KG1 (cell line): ENCODE results near the gene ACY1.

Source experiments
- DNase-seq: peaks from one replicate; lab custom pipeline; 2025; lab: John Stamatoyannopoulos, UW

The ACY1 gene

DNA sequence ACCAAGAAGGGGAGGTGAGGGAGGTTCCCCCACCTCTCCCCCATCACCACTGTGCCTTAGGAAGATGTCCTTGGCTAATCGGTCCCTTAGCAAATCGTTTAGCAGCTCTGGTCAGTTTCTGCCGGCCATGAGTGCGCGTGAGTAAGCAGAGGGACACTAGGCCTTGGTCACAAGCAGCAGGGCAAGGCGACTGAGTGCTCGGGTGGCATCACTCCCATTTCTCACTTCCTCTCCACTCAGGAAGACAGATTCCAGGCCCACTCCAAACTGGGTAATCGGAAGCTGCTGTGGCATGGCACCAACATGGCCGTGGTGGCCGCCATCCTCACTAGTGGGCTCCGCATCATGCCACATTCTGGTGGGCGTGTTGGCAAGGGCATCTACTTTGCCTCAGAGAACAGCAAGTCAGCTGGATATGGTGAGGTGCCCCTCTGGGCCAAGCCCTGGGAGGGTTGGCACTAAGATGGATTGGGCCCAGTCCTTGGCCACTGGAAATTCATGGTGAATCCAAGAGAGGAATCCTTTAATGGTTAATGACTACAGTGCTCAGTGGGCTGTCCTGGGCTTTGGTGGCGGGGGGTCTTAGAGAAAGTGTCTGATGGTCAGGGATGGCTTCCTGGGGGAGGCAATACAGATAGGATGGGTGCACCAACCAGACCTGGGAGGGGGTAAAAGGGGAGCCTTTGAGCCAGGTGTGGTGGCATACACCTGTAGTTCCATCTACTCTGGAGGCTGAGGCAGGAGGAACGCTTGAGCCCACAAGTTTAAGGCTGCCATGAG lies 37.2 kb upstream of the ACY1 start:
- DNase-seq: no peak

DNA sequence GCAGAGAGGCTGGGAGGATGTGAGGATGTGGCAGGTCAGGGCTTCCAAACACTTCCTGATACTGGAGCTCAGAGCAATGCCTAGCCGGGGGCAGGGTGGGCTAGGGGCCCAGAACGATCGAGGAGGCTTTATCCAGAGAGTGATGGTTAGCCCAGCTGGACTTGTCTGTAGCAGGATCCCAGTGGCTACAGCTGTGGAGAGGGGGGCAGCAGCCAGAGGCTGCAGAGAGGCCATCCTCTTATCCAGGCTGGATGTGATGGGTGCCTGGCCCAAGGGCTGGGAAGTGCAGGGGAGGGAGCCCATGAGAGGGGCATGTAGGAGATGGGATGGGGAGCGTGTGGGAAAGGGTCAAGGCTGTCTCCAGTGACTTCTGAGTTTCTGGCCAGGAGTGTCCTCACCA lies 36.5 kb upstream of the ACY1 start:
- DNase-seq: no peak

DNA sequence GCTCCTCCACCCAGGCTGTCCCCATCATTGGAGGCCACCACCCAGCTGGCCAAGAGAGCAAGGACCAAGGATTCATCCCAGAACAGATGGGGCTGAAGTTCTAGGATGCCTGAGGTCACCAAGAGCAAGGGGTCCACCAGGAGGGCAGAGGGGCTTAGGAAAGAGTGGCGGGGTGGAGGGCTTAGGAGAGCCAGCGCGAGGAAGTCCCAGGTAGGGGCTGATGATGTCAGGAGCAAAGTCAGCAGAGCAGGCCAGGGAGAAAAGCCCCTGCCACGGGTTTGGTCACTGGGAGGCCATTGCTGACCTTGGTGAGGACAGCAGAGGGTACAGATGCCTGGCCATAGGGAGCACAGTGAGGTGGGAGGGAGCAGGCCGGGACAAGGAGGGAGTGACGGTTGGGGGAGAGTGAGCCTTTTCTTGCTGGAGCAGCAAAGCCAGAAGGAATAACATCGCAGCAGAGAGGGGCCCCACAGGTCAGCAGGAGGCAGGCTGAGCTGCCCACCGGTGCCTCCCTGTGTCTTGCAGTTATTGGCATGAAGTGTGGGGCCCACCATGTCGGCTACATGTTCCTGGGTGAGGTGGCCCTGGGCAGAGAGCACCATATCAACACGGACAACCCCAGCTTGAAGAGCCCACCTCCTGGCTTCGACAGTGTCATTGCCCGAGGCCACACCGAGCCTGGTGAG lies 36.0 kb upstream of the ACY1 start:
- no peak for DNase-seq

DNA sequence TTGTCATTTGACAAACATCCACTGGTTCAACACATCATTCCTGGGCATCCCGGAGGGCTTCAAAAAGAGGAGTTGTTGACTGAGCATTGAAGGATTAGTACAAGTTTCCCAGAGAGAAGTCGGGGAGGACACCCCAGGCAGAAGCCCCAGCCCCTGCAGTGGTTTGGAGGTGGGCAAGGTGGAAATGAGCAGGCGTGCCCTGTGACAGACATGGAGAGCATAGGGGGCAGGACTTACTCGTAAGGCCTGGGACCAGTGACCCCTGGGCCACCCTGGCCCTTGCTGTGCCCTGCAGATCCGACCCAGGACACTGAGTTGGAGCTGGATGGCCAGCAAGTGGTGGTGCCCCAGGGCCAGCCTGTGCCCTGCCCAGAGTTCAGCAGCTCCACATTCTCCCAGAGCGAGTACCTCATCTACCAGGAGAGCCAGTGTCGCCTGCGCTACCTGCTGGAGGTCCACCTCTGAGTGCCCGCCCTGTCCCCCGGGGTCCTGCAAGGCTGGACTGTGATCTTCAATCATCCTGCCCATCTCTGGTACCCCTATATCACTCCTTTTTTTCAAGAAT lies 35.2 kb upstream of the ACY1 start:
- DNase-seq: no peak

DNA sequence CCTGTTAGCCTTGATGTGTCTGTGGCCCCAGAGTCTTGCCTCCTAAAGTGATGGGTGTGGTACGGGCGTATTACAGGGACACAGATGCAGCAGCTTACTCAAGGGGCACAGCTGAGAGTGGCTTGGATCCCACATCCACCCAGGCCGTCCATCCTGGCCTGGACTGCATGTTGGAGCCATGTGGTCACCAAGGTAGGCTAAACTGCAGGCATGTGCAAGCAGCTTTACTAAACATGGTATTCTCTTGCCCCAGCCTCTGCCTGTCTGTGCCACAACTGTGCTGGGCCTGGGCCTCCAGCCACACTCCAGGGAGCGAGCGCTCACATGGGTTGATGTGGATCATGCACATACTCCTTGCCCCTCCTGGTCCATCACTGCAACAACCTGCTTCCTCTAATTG lies 34.2 kb upstream of the ACY1 start:
- no peak for DNase-seq

DNA sequence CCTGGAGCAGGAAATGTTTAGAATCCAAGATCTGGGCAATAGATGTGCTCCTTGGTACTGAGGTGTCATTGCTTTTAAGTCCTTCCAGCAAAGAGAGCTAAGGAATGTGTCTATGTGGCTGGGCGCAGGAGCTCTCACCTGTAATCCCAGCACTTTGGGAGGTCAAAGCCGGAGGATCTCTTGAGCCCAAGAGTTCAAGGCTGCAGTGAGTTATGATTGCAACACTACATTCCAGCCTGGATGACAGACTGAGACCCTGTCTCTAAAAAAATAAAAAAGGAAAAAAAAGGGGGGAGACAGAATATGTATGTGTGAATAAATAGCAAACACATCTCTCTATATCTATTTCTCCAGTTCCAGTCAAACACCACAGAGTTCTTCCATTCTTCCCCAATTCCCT lies 32.4 kb upstream of the ACY1 start:
- DNase-seq: no peak

DNA sequence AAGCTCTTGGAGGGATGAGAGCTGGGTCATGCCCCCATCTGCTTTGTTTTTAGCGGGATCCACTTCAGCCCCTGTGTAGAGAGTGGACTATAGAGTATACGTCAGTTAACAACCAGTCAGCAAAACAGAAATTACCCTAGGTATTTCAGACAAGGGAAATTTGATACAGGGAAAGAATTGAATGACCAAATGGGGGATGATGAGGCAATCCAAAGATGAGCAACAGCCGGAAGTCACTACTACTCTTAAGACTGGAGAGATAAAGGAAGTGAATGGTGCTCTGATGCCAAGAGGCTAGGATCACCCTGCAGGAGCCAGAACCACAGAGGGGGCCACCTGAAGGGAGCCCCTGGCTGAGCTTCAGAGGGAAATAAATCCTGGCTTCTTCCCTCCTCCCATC lies 29.9 kb upstream of the ACY1 start:
- no peak for DNase-seq

DNA sequence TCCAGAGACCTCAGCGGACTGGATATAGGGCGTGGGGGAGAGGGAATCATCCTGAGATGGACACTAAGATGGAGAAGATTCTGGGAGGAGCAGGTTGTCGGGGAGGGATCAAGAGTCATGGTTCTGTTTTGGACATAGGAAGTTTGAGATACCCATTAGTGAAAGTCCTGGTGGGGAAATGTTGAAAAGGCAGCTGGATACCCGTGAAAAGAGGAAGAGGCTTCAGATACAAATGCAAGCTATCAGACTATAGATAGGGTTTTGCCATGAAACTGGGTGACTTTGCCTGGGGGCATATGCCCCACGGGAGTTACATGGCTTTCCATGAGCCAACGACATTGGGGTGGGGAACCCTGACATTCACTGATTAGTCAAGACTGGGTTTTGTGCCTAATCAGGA lies 29.2 kb upstream of the ACY1 start:
- no peak for DNase-seq

DNA sequence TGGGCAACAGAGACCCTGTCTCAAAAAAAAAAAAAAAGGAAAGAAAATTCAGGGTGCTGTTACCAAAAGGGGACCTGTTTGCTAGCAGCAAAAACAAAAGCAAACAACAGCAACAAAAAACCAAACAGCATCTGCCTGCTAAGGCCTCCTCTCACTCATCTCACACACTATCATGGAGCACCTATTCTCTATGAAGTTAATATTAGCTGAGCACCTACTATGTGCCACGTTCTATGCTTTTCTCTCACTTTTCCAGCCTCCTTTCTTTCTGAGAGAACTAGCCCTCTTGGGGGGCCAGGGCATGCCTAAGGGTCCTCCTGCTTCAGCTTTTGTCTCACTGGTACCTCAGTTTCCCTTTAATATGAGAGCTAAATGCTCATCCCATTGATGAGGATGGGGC lies 28.6 kb upstream of the ACY1 start:
- DNase-seq: no peak

DNA sequence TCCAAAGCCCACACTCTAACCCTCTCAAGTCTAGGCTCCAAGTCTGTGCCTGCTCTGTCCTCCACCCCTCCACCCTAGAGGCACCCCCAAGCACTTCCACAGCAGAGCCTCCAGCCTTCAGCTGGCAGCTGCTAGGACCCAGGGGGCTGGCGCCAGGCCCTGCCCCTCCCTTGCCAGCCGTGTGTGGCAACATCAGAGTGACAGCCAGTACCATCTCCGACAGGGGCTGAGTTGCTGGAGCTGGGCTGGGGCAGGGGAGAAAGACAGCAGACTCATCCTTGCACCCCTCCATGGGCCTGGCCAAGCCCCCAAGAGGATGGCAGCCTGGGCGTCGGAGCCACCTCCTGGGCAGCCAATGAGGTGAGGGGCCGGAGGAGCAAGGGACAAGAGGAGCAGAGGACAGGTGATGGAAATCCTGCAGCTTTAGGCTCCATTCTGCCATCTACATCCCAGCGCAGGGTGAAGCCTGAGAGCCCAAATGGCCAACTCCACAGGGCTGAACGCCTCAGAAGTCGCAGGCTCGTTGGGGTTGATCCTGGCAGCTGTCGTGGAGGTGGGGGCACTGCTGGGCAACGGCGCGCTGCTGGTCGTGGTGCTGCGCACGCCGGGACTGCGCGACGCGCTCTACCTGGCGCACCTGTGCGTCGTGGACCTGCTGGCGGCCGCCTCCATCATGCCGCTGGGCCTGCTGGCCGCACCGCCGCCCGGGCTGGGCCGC lies 28.0 kb upstream of the ACY1 start, which contains the start of gene GPR62:
TSS of gene GPR62 (plus strand) at position 207 of the 718 bp plus-strand sequence. CDS start at position 479, 272 bp downstream.
- no peak for DNase-seq

DNA sequence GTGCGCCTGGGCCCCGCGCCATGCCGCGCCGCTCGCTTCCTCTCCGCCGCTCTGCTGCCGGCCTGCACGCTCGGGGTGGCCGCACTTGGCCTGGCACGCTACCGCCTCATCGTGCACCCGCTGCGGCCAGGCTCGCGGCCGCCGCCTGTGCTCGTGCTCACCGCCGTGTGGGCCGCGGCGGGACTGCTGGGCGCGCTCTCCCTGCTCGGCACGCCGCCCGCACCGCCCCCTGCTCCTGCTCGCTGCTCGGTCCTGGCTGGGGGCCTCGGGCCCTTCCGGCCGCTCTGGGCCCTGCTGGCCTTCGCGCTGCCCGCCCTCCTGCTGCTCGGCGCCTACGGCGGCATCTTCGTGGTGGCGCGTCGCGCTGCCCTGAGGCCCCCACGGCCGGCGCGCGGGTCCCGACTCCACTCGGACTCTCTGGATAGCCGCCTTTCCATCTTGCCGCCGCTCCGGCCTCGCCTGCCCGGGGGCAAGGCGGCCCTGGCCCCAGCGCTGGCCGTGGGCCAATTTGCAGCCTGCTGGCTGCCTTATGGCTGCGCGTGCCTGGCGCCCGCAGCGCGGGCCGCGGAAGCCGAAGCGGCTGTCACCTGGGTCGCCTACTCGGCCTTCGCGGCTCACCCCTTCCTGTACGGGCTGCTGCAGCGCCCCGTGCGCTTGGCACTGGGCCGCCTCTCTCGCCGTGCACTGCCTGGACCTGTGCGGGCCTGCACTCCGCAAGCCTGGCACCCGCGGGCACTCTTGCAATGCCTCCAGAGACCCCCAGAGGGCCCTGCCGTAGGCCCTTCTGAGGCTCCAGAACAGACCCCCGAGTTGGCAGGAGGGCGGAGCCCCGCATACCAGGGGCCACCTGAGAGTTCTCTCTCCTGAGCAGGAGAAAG lies 27.2 kb upstream of the ACY1 start:
- DNase-seq: peak; percentile 16

DNA sequence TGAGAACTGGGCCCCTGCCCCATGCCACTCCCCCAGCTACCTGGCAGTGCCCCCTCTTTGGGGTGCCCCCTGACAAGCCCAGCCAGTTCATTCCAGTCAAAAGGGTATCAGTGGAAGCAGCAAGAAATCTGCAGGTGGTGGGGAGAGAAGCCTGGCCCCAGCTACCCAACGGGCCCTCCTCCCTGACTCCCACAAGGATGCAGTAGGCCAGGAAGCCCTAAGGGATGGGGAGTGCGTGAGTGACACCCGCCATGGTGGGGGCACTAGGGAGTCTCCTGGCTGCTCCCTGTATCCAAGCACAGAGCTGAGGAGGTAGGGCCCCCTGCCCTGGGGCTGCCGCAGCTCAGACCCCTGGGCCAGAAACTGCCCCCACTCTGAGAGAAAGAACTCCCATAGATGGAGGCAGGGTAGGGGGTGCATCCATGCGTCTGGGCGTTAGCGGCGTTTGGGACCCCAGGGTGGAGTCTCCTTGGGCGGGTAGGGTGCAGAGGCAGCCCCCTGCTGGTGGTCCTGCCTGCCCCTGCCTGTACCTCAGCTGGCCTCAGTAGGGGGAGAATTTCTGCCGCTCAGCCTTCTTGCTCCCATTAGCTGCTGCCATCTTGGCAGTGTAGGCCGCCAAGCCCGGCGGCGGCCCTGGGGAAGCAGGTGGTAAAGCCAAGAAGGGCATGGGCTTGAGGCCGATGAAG lies 25.7 kb upstream of the ACY1 start:
- DNase-seq: no peak

DNA sequence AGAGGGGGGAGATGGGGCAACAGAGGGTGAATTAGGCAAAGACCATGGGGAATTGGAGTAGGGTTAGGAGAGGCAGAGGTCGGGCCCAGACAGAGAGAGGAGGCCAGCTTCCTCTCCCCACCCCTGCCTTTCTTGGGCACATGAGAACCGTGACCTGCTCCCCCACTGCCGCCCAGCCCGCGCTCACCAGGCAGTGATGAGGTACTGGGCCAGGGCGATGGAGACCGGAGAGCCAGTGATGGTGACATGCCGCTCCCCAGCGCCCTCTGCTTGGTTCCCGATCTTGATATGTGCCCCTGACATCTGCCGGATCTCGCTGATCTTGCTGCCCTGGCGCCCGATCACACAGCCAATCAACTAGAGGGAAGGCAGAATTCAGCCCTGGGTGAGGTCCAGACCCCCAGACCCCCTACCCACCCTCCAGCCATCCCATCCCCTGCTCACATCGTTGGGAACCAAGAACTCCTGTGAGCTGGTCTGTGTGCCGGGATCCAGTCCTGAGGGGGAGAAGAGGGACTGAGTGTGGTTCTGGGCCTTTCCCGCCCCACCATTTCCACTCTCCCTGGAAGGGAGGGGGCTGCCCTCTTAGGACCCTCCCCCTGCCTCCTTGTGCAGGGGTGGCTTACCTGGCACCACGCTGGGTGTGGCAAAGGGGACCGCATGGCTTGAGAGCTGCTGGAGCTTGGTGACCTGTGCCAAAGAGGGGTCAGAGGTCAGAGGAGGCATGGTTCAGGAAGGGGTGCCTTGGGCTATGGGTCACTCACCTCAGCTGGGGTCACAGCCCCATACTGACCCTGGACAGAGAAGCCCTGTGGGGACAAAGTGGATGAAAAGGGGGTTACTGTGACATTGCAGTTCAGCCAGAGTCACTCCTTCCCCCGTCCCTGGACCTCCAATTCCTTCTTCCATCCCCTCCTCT lies 24.5 kb upstream of the ACY1 start:
- no peak for DNase-seq

DNA sequence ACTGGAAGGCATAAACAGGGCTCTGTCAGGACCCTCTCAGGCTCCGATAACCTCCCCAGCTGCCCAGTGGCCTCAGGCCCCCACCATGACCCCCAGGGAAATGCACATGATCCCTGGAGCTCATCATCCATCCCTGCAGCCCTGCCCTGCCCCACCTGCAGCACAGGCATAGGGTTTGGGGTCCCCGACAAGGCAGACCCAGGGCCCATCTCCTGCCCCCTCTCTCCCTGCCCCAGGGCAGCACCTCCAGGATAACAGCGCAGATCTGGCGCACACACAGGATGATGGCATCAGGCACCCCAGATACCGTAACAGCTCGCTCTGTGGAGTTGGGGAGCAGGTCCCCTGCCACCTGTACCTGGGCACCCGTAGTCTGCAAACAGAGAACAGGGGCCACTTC lies 23.7 kb upstream of the ACY1 start:
- no peak for DNase-seq

DNA sequence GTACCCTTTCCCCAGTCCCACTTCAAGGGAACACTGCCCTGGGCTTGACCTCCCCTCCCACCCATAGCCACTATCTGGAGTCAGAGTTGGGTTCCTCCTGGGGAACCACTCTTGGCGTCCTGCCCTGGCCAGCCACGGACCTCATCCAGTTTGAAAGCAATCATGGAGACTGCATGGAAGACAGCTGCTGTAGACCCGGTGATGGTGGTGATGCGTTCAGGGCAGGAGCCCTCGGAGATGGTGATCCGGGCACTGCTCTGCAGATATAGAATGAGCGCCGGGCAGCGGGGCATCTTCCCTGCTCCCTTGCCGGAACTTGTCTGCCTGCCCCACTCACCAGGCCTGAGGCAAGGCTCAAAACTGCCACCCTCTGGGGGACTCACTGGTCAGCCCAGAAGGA lies 22.9 kb upstream of the ACY1 start:
- no peak for DNase-seq

DNA sequence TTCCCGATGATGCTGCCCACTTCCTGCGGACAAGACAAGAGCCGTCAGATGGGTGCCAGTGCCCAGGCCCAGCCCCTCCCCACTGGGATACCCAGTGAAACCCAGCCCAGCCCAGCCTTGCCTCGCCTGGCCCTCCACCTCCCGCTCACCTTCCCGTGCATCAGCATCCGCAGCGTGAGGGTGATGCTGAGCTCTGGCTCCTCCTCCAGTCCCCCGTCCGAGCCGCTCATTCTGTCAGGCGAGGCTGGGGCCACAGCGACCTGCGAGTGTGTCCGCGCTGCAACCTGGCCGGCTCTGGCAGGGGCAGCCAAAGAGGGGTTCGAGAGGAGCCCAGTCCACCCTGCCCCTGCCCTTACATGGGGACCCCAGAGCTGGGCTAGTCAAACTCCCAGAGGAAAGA lies 22.3 kb upstream of the ACY1 start:
- DNase-seq: no peak

DNA sequence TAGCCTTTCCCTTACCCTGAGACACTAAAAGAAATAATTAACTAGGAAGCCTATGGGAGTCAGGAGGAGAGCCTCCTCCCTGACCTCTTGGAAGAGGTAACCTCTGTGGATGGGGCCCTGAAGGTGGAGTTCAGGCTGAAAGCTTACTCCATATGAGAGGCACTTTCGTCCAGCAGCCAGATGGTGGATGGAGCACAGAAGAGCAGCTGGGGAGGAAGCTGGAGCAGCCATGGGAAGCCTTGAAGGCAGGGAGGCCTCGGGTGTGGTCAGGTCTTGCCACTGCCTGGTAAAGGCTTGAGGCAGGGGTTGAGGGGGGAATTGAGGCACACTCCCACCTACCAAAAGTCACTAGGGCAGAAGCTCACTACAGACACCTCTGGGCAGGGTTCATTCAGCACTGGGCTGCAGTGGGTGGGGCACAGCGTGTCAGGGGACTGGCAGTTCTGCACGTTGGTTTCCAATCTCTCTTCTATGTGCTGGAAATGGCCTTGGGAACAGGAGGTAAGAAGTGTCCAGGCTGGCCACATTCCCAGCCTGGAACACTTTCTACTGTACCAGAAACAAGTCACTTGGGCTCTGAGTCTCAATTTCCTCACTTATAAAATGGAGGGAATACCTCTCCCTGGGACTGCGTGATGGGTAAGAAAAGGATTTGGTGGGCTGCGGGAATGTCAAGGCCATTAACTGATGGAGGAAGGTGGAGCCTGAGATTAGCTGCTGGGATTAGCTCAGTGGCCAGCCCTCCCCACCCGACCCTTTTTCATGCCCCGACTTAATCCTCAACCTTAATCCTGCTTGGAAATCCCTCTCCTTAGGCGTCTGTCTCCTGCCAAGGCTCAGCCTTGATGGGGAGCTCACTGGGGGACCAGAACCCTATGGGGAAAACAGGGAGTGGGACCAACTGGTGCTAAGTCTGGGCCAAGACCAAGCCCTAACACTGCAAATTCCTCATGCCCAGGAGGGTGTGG lies 21.4 kb upstream of the ACY1 start:
- DNase-seq: no peak

DNA sequence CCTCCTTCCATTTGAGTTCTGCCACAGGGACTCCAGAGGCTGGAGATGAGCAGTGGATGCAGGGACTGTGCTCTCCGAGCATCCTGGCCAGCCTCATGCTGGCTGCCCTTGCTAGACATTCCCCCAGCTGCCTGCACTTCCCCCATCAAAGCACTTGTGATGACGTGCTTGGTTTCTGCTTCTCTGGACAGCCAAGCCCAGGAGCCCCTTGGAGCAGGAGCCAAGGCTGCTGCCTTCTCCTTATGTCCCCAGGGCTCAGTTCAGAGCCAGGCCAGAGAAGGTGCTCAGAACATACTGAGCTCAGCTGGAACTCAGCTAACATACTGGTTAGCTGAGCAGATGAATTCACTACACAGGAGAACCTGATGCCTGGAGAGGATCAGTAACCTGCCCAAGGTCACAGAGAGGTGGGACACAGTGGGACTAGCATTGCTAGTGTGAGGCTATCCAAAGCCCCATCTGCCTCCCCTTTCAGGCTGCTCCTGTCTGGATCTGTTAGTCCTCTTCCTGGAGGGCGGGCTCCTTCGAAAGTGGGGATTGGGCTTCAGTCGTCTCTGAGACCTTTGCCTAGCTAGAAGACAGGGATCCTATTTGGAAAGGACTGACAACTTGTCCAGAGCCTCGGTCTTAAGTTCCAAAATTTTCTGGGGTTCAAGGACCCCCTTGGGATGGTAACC lies 20.3 kb upstream of the ACY1 start:
- no peak for DNase-seq
